Calu3 (cell line): ENCODE data around the gene ATP7A. TPM values are rescaled to one million over a fixed set of nuclear protein-coding genes. Genes with fewer than 3 reads are reported as not detected.
"Not testable (repeated sequence)": the region's sequence is repeated elsewhere in the genome, so short reads cannot be mapped to it uniquely, and the experiment has no call there.

Source experiments
- BruUV-seq: library from RNA; stranded (reverse); fragments of 400-500 nt; replicated peaks from 2 replicates; lab custom pipeline; 2021; lab: Mats Ljungman, UMichigan
- CTCF ChIA-PET: fragments of 300-600 bp; sonication (Branson Sonifier 250); formaldehyde crosslinking; loops from one replicate; lab custom pipeline; 2022; ENCODE audit warnings: antibody characterized with exemption; lab: Charles Lee
- DNase-seq: peaks from one replicate; pipeline ENCODE4 v3.0.0; 2022
- H3K27ac Mint-ChIP-seq: one replicate; pipeline ENCODE4 v1.8.0; 2022; ENCODE audit warnings: mixed read lengths; ENCODE audit not compliant: unreplicated experiment
- H3K27me3 Mint-ChIP-seq: one replicate; pipeline ENCODE4 v1.8.0; 2022; ENCODE audit warnings: mixed read lengths; ENCODE audit not compliant: unreplicated experiment
- H3K36me3 Mint-ChIP-seq: one replicate; pipeline ENCODE4 v1.8.0; 2022; ENCODE audit warnings: mild to moderate bottlenecking, moderate library complexity, mixed read lengths; ENCODE audit not compliant: insufficient read depth, unreplicated experiment
- H3K4me1 Mint-ChIP-seq: one replicate; pipeline ENCODE4 v1.8.0; 2022; ENCODE audit warnings: mild to moderate bottlenecking, low read depth, mixed read lengths; ENCODE audit not compliant: unreplicated experiment
- H3K4me3 Mint-ChIP-seq: one replicate; pipeline ENCODE4 v1.8.0; 2022; ENCODE audit warnings: mild to moderate bottlenecking, low read depth, moderate library complexity, mixed read lengths; ENCODE audit not compliant: unreplicated experiment
- H3K9me3 Mint-ChIP-seq: one replicate; pipeline ENCODE4 v1.8.0; 2022; ENCODE audit warnings: low read depth, mixed read lengths; ENCODE audit not compliant: unreplicated experiment
- intact Hi-C: fragments of 100-400 bp; cut with micrococcal nuclease; formaldehyde crosslinking; loops from one replicate; pipeline ENCODE4 v1.10.0; 2022; ENCODE audit not compliant: unreplicated experiment
- total RNA-seq: library from RNA; stranded (reverse); gene quantifications from 2 replicates; pipeline ENCODE4 v1.2.3, GENCODE V29; 2022
- TF ChIP-seq, protein P1 (sequence below): fragments of 200-600 bp; IDR thresholded peaks from one replicate; pipeline ENCODE4 v1.8.0; 2022; ENCODE audit warnings: antibody characterized with exemption; ENCODE audit not compliant: unreplicated experiment

ATP7A gene
- total RNA-seq, 1 experiment from 2014 or later: 15.2 TPM

DNA sequence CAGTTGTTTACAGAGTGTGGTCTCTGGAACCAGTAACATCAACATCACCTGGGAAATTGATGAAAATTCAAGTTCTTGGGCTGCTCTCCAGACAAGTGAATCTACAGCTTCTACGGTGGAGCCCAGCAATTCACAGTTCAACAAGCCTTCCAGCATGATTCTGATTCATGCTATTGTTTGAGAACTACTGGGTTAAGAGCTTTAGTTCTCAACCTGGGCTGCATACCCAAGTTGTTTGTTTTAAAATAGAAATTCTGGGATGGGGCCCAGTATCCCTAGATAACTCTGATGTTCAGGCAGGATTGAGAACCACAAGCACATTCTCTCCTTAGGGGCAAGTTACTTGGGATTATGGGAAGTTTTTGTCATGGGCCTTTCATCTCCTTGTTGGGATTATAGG is 155.6 kb downstream of the ATP7A start:
- no TSS peak for BruUV-seq
- CTCF ChIA-PET: no interaction called here

GRCh38 chrX:78071331-78071730 is 160.8 kb downstream of the ATP7A start:
- BruUV-seq: no TSS peak

More for the DNA sequence above, 155.6 kb downstream of the ATP7A start:
- intact Hi-C loops: loop anchor here (5.0 kb wide), 1 partner anchor 46 kb away; no protein-coding TSS in a partner anchor
- Mint-ChIP-seq H3K27me3 (no peaks in the 10 kb centered on the region), H3K36me3 (peaks cover 32% of the 10 kb centered on the region), H3K4me3 (peak overlapping the region; percentile 19), H3K9me3 (no peaks in the 10 kb centered on the region), H3K27ac (peak overlapping the region; percentile 94), H3K4me1 (peaks cover 62% of the 10 kb centered on the region)
- DNase-seq: no peak
- TF ChIP-seq, protein P1, sequence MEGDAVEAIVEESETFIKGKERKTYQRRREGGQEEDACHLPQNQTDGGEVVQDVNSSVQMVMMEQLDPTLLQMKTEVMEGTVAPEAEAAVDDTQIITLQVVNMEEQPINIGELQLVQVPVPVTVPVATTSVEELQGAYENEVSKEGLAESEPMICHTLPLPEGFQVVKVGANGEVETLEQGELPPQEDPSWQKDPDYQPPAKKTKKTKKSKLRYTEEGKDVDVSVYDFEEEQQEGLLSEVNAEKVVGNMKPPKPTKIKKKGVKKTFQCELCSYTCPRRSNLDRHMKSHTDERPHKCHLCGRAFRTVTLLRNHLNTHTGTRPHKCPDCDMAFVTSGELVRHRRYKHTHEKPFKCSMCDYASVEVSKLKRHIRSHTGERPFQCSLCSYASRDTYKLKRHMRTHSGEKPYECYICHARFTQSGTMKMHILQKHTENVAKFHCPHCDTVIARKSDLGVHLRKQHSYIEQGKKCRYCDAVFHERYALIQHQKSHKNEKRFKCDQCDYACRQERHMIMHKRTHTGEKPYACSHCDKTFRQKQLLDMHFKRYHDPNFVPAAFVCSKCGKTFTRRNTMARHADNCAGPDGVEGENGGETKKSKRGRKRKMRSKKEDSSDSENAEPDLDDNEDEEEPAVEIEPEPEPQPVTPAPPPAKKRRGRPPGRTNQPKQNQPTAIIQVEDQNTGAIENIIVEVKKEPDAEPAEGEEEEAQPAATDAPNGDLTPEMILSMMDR: no peak

DNA sequence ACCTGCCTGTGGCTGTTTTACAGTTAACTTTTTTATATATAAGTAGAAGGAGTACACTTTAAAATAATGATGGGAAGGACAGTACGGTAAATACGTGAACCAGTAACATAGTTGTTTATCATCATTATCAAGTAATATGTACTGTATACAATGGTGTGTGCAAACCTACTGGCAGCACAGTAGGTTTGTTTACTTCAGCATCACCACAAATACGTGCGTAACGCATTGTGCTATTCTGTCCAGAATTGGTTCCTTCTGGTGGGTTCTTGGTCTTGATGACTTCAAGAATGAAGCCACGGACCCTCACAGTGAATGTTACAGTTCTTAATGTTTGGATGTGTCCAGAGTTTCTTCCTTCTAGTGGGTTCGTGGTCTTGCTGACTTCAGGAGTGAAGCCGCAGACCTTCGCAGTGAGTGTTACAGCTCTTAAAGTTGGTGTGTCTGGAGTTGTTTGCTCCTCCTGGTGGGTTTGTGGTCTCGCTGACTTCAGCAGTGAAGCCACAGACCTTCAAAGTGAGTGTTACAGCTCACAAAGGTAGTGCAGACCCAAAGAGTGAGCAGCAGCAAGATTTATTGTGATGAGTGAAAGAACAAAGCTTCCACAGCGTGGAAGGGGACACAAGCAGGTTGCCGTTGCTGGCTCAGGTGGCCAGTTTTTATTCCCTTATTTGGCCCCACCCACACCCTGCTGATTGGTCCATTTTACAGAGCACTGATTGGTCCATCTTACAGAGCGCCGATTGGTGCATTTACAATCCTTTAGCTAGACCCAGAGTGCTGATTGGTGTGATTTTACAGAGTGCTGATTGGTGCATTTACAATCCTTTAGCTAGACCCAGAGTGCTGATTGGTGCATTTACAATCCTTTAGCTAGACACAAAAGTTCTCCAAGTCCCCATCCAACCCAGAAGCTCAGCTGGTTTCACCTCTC is 162.9 kb downstream of the ATP7A start:
- H3K9me3 Mint-ChIP-seq, BruUV-seq, DNase-seq, H3K27me3 Mint-ChIP-seq, intact Hi-C loops, CTCF ChIA-PET, H3K27ac Mint-ChIP-seq, H3K4me3 Mint-ChIP-seq: not testable (repeated sequence)
- Mint-ChIP-seq H3K36me3 (peaks cover 13% of the 10 kb centered on the region), H3K4me1 (peaks cover 21% of the 10 kb centered on the region)

More at GRCh38 chrX:78071331-78071730, 160.8 kb downstream of the ATP7A start:
- Mint-ChIP-seq H3K4me1 (peaks cover 31% of the 10 kb centered on the region), H3K4me3 (no peak overlapping the region), H3K36me3 (peaks cover 16% of the 10 kb centered on the region), H3K27me3 (no peaks in the 10 kb centered on the region), H3K9me3 (peaks cover 3% of the 10 kb centered on the region), H3K27ac (peak overlapping the region; percentile 58)
- TF ChIP-seq, protein P1: no peak
- CTCF ChIA-PET: interaction anchor here (0.7 kb wide), 1 partner anchor 1526 kb away, joined by 3 read pairs; no protein-coding TSS in a partner anchor
- DNase-seq: no peak
- intact Hi-C loops: no loop called here

GRCh38 chrX:78074088-78074487 is 163.6 kb downstream of the ATP7A start:
- H3K27me3 Mint-ChIP-seq: no peaks in the 10 kb centered on the region
- CTCF ChIA-PET: no interaction called here
- BruUV-seq: no TSS peak
- H3K9me3 Mint-ChIP-seq: peaks cover 3% of the 10 kb centered on the region
- H3K4me3 Mint-ChIP-seq: no peak overlapping the region
- TF ChIP-seq, protein P1: no peak
- H3K4me1 Mint-ChIP-seq: peaks cover 14% of the 10 kb centered on the region
- no peak overlapping the region for H3K27ac Mint-ChIP-seq
- intact Hi-C loops: no loop called here
- DNase-seq: no peak
- peaks cover 7% of the 10 kb centered on the region for H3K36me3 Mint-ChIP-seq
